ENCODE results near the gene NUP50.

NUP50 gene

GRCh38 chr22:45154383-45154782, 9.3 kb upstream of the NUP50 start:
- ATAC-seq, result no peak
- TF ChIP-seq OSR1 (CRISPR knock-in tag; IDR thresholded peaks at IDR 0.05) (no peak), CSDC2 (CRISPR knock-in tag; IDR thresholded peaks at IDR 0.05) (no peak), ZC3H10 (CRISPR knock-in tag; IDR thresholded peaks at IDR 0.05) (no peak), ZFP30 (CRISPR knock-in tag; IDR thresholded peaks at IDR 0.05) (no peak), GLIS3 (CRISPR knock-in tag; IDR thresholded peaks at IDR 0.05) (no peak), SNAI2 (CRISPR knock-in tag; IDR thresholded peaks at IDR 0.05) (no peak), ARNTL (CRISPR knock-in tag; IDR thresholded peaks at IDR 0.05; ENCODE audit: borderline replicate concordance, low read depth) (no peak), CSRNP3 (CRISPR knock-in tag; IDR thresholded peaks at IDR 0.05) (no peak), POU6F1 (CRISPR knock-in tag; IDR thresholded peaks at IDR 0.05; ENCODE audit: borderline replicate concordance, low read depth) (no peak)

GRCh38 chr22:45155050-45155840, 8.5 kb upstream of the NUP50 start:
- no peak for TF ChIP-seq ESRRG (CRISPR knock-in tag; IDR thresholded peaks at IDR 0.05)
- no peak for TF ChIP-seq BACH2 (CRISPR knock-in tag; IDR thresholded peaks at IDR 0.05; ENCODE audit: borderline replicate concordance)
- TF ChIP-seq ZC3H10 (CRISPR knock-in tag; IDR thresholded peaks at IDR 0.05), result no peak
- TF ChIP-seq TCF4 (CRISPR knock-in tag; IDR thresholded peaks at IDR 0.05; ENCODE audit: borderline replicate concordance), result peak; percentile 42; the same call in 1 of the 2 replicates
- ATAC-seq, result no peak

GRCh38 chr22:45157907-45158306, 5.8 kb upstream of the NUP50 start:
- ATAC-seq, result no peak
- TF ChIP-seq TSHZ2 (CRISPR knock-in tag; IDR thresholded peaks at IDR 0.05) (0 out of 2 replicates have a peak, but pooled peaks have one; percentile 36), TCF4 (CRISPR knock-in tag; IDR thresholded peaks at IDR 0.05; ENCODE audit: borderline replicate concordance) (peak; percentile 91), ZNF8 (CRISPR knock-in tag; IDR thresholded peaks at IDR 0.05) (0 out of 2 replicates have a peak, but pooled peaks have one; percentile 32), CSRNP3 (CRISPR knock-in tag; IDR thresholded peaks at IDR 0.05) (no peak)

GRCh38 chr22:45159652-45160462, 3.9 kb upstream of the NUP50 start:
- peak; percentile 14; the same call in 1 of the 3 replicates for ATAC-seq
- TF ChIP-seq TSHZ2 (CRISPR knock-in tag; IDR thresholded peaks at IDR 0.05) (no peak), ARNTL (CRISPR knock-in tag; IDR thresholded peaks at IDR 0.05; ENCODE audit: borderline replicate concordance, low read depth) (no peak), OSR1 (CRISPR knock-in tag; IDR thresholded peaks at IDR 0.05) (no peak), GLIS3 (CRISPR knock-in tag; IDR thresholded peaks at IDR 0.05) (no peak), SNAI2 (CRISPR knock-in tag; IDR thresholded peaks at IDR 0.05) (no peak), ZNF565 (CRISPR knock-in tag; conservative IDR thresholded peaks at IDR 0.05; ENCODE audit: low read depth) (no peak), ZFP3 (CRISPR knock-in tag; IDR thresholded peaks at IDR 0.05) (no peak), PPARA (CRISPR knock-in tag; IDR thresholded peaks at IDR 0.05; ENCODE audit: borderline replicate concordance) (no peak), TOX (CRISPR knock-in tag; IDR thresholded peaks at IDR 0.05; ENCODE audit: borderline replicate concordance) (no peak), PATZ1 (CRISPR knock-in tag; IDR thresholded peaks at IDR 0.05; ENCODE audit: borderline replicate concordance) (no peak)
